Measurements from ENCODE around the gene LECT2. TPM values are rescaled to one million over a fixed set of nuclear protein-coding genes. Genes with fewer than 3 reads are reported as not detected.

Gene LECT2
- total RNA-seq, 1 experiment from 2014 or later: not detected

DNA sequence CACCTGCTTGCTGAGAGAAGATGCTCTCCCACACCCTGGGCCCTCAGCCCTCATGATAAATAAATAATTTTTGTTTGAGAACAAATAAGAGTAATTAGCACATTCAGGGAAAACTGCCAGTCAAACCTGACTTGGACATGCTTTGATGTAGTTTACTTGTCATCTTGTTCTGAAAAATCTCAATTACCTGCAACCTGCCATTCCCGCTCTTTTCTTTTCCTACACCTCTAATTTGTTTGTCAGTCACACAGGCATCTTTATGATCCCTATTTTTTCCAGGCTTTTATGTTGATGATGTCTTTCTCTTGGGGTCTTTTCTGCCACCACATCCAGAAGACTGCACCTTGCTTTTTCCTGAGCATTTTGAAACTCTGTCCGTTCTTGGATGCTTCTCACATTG, 45.4 kb upstream of the LECT2 start:
- BruUV-seq (replicated peaks): no TSS peak
- no peak overlapping the region for H3K27ac ChIP-seq (ENCODE audit: low read length)
- CTCF ChIA-PET: no interaction called here

DNA sequence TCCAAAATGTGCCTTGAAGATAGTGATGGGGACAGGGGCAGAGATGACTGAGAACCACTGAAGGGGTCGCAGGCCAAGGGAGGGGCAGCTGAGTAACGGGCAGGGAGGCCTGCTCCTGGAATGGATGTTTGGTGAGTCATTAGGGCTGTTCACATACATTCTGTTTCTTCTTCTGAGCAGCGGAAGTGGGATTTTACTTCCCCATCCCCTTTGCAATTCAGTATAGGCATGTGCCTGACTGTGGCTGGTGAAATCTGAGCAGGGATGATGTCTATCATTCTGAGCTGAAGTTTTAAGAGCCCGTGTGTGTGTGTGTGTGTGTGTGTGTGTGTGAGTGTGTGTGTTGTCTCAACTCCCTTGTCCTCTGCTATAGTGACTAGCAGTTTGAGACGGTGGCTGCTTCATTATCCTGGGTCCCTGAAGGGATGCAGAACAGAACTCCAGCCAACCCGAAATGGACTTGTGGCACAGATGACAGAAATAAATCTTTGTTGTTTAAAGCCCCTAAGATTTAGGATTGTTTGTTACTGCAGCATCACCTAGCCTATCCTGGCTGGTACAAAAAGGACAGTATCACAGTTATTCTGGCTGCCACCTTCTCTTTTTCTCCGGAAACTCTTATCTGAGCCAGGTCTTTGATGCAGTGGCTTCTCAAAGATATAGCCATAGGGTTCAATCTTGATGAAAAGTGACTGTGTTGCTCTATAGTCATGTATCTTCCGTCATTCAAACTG, 44.8 kb upstream of the LECT2 start:
- DNase-seq (ENCODE audit: low read depth, low spot score) (no peak), ATAC-seq (no peak)
- no TSS peak for BruUV-seq (replicated peaks)
- POLR2A ChIA-PET: no interaction called here
- Histone ChIP-seq H3K27me3 (ENCODE audit: control insufficient read depth, insufficient read depth, low read length) (no peaks in the 10 kb centered on the region), H3K4me1 (ENCODE audit: control insufficient read depth, insufficient read depth, low read length) (no peaks in the 10 kb centered on the region), H3K9me3 (ENCODE audit: control insufficient read depth, insufficient read depth, low read depth, low read length) (no peaks in the 10 kb centered on the region), H3K36me3 (ENCODE audit: control insufficient read depth, insufficient read depth, low read length) (no peaks in the 10 kb centered on the region), H3K4me3 (ENCODE audit: low read depth in 2 of 2, low read length in 2 of 2) (no peak overlapping the region), H3K27ac (ENCODE audit: low read length) (no peak overlapping the region)
- in situ Hi-C loops (cut with HindIII; ENCODE audit: low pct_unique_long_range_greater_than_20kb, low sequenced_read_pairs) (no loop called here), intact Hi-C loops (cut with micrococcal nuclease; ENCODE audit: unreplicated experiment) (no loop called here)
- CTCF ChIA-PET: no interaction called here
- no peak for TF ChIP-seq SIN3A (IDR thresholded peaks at IDR 0.05; ENCODE audit: borderline replicate concordance, insufficient read depth, low read depth, low read length)
- TF ChIP-seq, protein P1, sequence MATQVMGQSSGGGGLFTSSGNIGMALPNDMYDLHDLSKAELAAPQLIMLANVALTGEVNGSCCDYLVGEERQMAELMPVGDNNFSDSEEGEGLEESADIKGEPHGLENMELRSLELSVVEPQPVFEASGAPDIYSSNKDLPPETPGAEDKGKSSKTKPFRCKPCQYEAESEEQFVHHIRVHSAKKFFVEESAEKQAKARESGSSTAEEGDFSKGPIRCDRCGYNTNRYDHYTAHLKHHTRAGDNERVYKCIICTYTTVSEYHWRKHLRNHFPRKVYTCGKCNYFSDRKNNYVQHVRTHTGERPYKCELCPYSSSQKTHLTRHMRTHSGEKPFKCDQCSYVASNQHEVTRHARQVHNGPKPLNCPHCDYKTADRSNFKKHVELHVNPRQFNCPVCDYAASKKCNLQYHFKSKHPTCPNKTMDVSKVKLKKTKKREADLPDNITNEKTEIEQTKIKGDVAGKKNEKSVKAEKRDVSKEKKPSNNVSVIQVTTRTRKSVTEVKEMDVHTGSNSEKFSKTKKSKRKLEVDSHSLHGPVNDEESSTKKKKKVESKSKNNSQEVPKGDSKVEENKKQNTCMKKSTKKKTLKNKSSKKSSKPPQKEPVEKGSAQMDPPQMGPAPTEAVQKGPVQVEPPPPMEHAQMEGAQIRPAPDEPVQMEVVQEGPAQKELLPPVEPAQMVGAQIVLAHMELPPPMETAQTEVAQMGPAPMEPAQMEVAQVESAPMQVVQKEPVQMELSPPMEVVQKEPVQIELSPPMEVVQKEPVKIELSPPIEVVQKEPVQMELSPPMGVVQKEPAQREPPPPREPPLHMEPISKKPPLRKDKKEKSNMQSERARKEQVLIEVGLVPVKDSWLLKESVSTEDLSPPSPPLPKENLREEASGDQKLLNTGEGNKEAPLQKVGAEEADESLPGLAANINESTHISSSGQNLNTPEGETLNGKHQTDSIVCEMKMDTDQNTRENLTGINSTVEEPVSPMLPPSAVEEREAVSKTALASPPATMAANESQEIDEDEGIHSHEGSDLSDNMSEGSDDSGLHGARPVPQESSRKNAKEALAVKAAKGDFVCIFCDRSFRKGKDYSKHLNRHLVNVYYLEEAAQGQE (IDR thresholded peaks at IDR 0.05; ENCODE audit: insufficient read depth in 1 of 2, low read depth in 2 of 2, low read length in 1 of 2): no peak
- TF ChIP-seq, protein P2, sequence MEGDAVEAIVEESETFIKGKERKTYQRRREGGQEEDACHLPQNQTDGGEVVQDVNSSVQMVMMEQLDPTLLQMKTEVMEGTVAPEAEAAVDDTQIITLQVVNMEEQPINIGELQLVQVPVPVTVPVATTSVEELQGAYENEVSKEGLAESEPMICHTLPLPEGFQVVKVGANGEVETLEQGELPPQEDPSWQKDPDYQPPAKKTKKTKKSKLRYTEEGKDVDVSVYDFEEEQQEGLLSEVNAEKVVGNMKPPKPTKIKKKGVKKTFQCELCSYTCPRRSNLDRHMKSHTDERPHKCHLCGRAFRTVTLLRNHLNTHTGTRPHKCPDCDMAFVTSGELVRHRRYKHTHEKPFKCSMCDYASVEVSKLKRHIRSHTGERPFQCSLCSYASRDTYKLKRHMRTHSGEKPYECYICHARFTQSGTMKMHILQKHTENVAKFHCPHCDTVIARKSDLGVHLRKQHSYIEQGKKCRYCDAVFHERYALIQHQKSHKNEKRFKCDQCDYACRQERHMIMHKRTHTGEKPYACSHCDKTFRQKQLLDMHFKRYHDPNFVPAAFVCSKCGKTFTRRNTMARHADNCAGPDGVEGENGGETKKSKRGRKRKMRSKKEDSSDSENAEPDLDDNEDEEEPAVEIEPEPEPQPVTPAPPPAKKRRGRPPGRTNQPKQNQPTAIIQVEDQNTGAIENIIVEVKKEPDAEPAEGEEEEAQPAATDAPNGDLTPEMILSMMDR (IDR thresholded peaks at IDR 0.05): no peak
- no peak for TF ChIP-seq TCF7L2 (IDR thresholded peaks at IDR 0.05; ENCODE audit: low read depth, low read length)
- no peak for TF ChIP-seq POLR2AphosphoS5 (IDR thresholded peaks at IDR 0.05; ENCODE audit: low read depth, low read length)

More for the DNA sequence above, 45.4 kb upstream of the LECT2 start:
- ATAC-seq (no peak), DNase-seq (ENCODE audit: low read depth, low spot score) (no peak)
- H3K4me1 ChIP-seq (ENCODE audit: control insufficient read depth, insufficient read depth, low read length): no peaks in the 10 kb centered on the region
- H3K9me3 ChIP-seq (ENCODE audit: control insufficient read depth, insufficient read depth, low read depth, low read length): no peaks in the 10 kb centered on the region
- intact Hi-C loops (cut with micrococcal nuclease; ENCODE audit: unreplicated experiment) (no loop called here), in situ Hi-C loops (cut with HindIII; ENCODE audit: low pct_unique_long_range_greater_than_20kb, low sequenced_read_pairs) (no loop called here)
- TF ChIP-seq SIN3A (IDR thresholded peaks at IDR 0.05; ENCODE audit: borderline replicate concordance, insufficient read depth, low read depth, low read length) (no peak), TCF7L2 (IDR thresholded peaks at IDR 0.05; ENCODE audit: low read depth, low read length) (no peak), POLR2AphosphoS5 (IDR thresholded peaks at IDR 0.05; ENCODE audit: low read depth, low read length) (no peak)
- TF ChIP-seq, protein P1 (IDR thresholded peaks at IDR 0.05; ENCODE audit: insufficient read depth in 1 of 2, low read depth in 2 of 2, low read length in 1 of 2): no peak
- TF ChIP-seq, protein P2 (IDR thresholded peaks at IDR 0.05): no peak
- no peaks in the 10 kb centered on the region for H3K27me3 ChIP-seq (ENCODE audit: control insufficient read depth, insufficient read depth, low read length)
- H3K36me3 ChIP-seq (ENCODE audit: control insufficient read depth, insufficient read depth, low read length): no peaks in the 10 kb centered on the region
- POLR2A ChIA-PET: no interaction called here
- no peak overlapping the region for H3K4me3 ChIP-seq (ENCODE audit: low read depth in 2 of 2, low read length in 2 of 2)
